Astrocyte of the cerebellum (primary cell): ENCODE data around the gene KIF26A.

Source experiments
- DNase-seq: peaks from one replicate; pipeline ENCODE4 v3.0.0-alpha.2; 2011; ENCODE audit warnings: low read depth
- H3K4me3 ChIP-seq: 2 replicates; pipeline ENCODE4 v1.5.1; 2011; ENCODE audit warnings: mild to moderate bottlenecking, low read depth, low read length, moderate library complexity
- in situ Hi-C: cut with HindIII; loops from 2 replicates; pipeline ENCODE4 v1.10.0; 2017; ENCODE audit warnings: low sequenced_read_pairs
- TF ChIP-seq, protein P1 (sequence below): IDR thresholded peaks from 2 replicates; pipeline ENCODE4 v1.5.1; 2012; ENCODE audit warnings: low read length, low read depth, moderate library complexity, mild to moderate bottlenecking; ENCODE audit errors: missing control alignments

Gene KIF26A

DNA sequence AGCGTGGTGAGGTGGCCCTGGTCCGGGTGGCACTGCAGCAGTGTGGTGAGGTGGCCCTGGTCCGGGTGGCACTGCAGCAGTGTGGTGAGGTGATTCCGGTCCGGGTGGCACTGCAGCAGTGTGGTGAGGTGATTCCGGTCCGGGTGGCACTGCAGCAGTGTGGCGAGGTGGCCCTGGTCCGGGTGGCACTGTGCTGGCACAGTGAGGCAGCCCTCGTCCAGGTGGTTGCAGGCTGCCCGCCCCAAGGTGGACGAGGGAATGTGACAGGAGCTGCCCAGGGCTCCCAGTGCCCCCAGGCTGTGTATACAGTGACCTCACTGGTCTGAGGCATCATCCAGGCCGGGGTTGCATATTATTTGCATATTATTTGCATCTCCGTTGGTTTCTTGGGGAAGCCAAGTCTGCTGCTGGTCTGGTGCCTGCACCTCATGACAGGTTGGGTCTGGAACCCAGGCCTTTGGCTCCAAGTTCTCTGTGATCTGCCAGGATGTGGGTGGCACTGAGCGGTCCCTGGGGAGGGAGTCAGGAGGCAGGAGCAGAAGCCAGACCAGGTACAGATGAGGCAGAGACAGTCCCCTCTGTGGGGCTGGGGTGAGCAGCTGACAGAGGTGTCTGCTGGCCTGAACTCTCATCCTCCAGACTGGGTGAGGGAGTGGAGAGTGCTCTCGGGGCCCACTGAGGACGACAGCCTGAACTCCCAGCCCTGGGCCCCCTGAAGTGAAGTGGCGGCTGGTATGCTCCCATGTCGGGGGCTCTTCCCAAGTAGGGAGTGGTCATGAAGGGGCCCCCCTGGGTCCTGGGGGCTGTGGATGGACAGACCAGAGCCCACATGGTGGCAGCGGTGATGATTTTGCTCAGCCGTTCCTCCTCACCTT, 79.3 kb downstream of the KIF26A start:
- no peak for DNase-seq
- in situ Hi-C loops, result no loop called here

DNA sequence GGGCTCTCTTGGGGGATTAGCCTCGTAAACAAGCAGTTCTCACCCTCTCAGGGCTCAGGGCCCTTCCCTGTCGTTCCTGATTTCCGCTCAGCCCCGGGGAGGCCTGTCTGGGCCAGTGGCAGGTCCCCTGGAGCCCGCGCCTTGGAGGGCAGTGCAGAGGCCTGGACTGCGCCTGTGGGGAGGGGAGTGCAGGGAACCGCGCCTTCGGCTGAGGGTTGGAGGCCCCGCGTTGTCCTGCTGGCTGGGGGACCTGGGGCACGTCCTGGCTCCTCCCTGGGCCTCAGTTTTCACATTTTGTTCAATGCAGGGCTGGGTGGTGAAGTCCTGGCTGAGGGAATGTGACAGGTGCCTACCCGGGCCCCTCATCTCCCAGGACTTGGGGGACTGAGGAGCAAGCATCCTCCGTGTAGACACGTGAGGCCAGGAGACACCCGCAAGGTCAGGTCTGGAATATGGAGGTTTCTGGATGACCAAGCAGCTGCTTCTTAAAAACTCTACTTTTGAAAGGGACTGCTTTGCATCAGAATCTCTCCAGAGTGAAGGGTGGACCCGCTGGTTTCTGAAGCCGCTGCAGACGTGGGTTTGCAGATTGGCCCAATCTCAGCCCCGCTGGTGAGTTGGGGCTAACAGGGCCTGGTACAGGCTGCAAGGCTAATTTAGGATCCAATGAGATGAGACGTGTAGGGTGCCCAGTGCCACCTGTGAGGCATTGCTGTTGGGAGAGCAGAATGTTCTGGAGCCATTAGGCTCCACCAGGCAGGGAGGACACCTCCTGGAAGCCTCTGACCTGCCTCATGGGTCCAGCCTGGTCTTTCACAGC, 80.2 kb downstream of the KIF26A start:
- H3K4me3 ChIP-seq, result no peak overlapping the region
- TF ChIP-seq, protein P1, sequence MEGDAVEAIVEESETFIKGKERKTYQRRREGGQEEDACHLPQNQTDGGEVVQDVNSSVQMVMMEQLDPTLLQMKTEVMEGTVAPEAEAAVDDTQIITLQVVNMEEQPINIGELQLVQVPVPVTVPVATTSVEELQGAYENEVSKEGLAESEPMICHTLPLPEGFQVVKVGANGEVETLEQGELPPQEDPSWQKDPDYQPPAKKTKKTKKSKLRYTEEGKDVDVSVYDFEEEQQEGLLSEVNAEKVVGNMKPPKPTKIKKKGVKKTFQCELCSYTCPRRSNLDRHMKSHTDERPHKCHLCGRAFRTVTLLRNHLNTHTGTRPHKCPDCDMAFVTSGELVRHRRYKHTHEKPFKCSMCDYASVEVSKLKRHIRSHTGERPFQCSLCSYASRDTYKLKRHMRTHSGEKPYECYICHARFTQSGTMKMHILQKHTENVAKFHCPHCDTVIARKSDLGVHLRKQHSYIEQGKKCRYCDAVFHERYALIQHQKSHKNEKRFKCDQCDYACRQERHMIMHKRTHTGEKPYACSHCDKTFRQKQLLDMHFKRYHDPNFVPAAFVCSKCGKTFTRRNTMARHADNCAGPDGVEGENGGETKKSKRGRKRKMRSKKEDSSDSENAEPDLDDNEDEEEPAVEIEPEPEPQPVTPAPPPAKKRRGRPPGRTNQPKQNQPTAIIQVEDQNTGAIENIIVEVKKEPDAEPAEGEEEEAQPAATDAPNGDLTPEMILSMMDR, result no peak
- DNase-seq, result no peak
- in situ Hi-C loops, result no loop called here

More for the DNA sequence above, 79.3 kb downstream of the KIF26A start:
- TF ChIP-seq, protein P1, result no peak
- no peak overlapping the region for H3K4me3 ChIP-seq

DNA sequence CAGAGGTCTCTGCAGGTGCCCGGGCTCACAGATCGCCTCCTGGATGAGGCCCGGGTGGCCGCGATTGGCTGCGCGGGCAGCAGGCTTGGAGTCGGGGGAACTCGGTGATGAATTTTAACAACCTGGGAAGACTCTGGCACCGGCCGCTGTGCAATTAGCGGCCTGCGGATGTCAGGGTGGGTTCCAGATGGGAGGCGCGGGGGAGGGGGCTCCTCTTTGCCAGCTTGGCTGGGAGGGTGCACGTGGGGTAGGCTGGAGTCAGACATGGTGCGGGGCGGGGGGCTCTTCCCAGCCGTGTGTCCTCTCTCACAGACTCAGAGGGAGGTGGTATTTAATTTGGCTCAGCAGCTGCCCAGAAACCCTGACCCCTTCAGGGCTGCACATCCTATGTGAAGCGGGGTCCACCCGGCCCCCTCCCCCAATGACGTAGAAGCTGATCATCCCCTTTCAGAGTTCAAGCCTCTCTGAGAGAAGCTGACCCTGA, 81.4 kb downstream of the KIF26A start:
- no peak for DNase-seq
- no peak overlapping the region for H3K4me3 ChIP-seq
- TF ChIP-seq, protein P1, result no peak
- in situ Hi-C loops, result no loop called here

DNA sequence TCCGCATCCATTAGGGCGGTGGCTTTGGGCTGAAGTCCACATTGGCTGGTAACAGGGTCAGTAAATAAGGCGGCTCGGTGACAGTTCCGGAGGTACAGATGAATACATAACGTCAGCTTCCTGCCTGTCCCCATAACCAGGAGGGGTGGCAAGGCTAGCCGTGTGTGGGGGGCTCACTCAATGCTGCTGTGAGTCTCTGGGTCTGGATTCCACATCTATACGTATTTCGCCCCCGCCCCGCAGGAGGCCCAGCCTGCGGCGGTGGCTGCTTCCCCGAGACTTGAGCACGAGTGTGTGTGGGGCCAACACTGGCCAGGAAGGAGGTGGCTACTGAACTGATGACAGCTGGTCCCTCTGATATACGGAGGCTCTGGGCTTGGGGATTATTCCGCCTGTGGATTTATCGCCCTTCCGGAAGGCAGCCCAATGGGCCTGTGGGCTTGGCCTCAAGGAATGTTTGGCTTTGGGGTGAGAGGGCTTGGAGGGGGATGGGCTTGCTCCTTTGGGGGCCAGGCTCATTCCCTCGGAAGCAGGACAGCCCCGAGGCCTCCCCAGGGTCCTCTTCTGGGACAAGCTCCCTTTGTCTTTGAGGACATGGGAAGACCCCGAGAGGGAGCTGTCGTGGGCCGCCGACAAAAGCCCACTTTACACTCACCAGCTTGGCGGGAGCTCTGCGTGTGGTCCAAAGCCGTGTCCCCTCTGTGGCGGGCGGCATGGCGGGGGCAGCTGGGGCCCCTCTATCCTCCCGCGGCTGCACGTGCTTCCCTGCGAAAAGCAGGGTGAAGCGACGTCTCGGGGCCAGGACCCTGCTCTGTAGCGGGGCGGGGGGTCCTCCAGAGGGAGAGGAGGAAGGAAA, 82.1 kb downstream of the KIF26A start:
- in situ Hi-C loops, result no loop called here
- no peak overlapping the region for H3K4me3 ChIP-seq
- TF ChIP-seq, protein P1, result no peak

DNA sequence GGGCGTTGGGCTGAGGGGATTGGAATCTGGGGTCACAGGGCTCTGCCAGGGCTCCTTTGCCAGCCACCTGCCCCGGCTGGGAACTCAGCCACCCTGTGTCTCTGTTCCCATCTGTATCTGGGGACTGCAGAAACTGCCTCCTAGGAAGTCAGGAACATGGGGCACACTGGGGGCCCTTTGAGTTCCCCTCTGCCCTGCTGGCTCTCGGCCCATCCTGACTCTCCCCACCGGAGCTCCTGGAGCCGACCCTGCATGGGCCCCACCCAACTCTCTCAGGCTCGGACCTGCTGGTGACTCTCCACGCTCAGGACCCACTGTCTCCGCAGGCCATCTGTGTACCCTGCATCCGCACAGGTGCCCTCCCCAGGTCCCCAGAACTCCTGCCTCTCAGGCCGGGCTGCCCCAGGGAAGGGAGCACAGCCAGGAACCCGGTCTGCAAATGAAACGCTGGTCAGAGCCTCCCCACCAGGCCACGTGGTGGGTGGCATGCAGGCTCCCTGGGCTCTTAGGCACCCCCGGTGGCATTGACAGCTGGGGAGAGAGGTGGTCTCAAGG, 82.8 kb downstream of the KIF26A start:
- DNase-seq, result no peak
- TF ChIP-seq, protein P1, result no peak
- in situ Hi-C loops, result no loop called here
- no peak overlapping the region for H3K4me3 ChIP-seq

More for the DNA sequence above, 82.1 kb downstream of the KIF26A start:
- DNase-seq, result no peak
